Measurements from ENCODE around the gene SMYD4.

- TF ChIP-seq ZSCAN32 (CRISPR knock-in tag; IDR thresholded peaks at IDR 0.05) (no peak), CTCF (IDR thresholded peaks at IDR 0.05 in 2 of 3, conservative IDR thresholded peaks at IDR 0.05 in 1 of 3; ENCODE audit: insufficient read depth in 2 of 3, low read depth in 1 of 3, low read length in 3 of 3) (no peak), PATZ1 (CRISPR knock-in tag; IDR thresholded peaks at IDR 0.05; ENCODE audit: borderline replicate concordance) (no peak), RFX5 (IDR thresholded peaks at IDR 0.05; ENCODE audit: low read depth, low read length) (no peak), POLR2A (conservative IDR thresholded peaks at IDR 0.05) (no peak), POLR2AphosphoS5 (IDR thresholded peaks at IDR 0.05; ENCODE audit: control insufficient read depth, insufficient read depth, low read depth, low read length) (no peak), E2F4 (CRISPR knock-in tag; IDR thresholded peaks at IDR 0.05; ENCODE audit: low read depth) (no peak)
These were observed 92.0 kb downstream of the SMYD4 start for GRCh38 chr17:1737531-1738291.

Measured in K562 (cell line).